HG02884 (cell line): ENCODE data around the gene TPM2.

Source experiments
- ATAC-seq: cut with Tn5 transposase; IDR thresholded peaks from one replicate; pipeline ENCODE4 v1.9.1; 2021; ENCODE audit warnings: mild to moderate bottlenecking, moderate library complexity; ENCODE audit not compliant: unreplicated experiment

The TPM2 gene

GRCh38 chr9:35718721-35719511 is 29.2 kb upstream of the TPM2 start:
- ATAC-seq = no peak

GRCh38 chr9:35717132-35717870 is 27.6 kb upstream of the TPM2 start:
- ATAC-seq = no peak

DNA sequence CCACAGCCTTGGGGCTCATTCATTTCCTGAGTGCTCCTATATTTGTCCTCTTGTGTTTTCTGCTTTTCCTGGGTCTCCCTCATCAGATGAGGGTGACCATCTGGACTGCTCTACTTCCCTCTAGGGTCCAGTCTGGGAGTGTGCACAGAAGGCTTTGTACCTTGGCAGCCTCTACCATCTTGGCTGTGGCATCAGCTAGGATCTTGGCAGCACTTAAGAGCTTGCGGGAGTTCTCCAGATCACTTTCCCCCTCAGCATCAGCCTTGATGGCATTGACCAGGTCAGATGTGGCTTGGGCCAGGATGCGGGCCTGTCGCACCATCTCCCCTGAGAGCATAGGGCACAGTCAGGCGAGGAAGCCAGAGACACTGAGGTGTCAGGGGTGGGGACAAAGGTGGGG is 26.5 kb upstream of the TPM2 start:
- ATAC-seq = no peak

DNA sequence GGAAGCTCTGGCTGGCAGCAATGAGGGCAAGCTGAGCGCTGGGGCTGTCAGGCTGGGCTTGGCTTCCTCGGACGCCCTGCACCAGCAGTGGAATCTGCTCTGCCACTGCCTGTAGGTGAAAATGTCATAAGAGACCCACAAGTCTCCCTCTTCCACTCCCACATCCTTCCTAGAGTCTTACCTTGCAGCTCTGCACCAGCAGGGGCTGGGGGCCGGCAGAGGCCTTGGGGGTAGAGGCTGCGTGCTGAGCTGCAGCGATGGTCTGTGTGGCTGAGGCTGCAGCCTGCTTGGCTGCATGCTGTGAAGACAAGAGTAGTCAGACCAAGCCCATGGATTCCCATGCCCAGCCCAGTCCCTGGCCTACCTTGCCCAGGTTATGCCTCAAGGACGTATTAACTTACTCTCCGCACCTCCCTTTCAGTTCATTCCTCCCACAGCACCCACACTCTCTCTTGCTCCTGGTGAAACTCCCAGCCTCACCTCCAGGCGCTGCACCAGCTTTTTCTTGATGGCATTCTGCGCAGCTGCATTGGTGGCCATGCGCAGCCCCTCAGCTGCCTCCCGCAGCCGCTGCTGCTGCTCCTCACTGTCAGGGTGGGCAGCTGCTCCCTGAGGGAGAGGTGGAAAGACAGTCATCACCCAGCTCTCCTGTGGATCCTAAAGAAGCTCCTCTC is 25.0 kb upstream of the TPM2 start:
- no peak for ATAC-seq

GRCh38 chr9:35714123-35714522 is 24.4 kb upstream of the TPM2 start:
- ATAC-seq = no peak

DNA sequence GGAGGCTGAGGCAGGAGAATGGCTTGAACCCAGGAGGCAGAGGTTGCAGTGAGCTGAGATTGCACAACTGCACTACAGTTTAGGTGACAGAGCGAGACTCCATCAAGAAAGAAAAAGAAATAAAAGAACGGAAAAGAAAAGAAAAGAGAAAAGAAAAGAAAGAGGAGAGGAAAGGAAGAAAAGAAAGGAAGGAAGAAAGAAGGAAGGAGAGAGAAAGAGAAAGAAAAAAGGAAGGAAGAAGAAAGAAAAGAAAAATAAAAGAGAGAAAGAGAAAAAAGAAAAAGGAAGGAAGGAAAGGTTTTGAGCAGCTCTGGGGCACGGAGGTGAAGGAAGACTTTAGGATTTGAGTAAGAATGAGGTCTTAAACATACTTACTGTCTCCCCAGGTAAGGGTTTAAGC is 23.9 kb upstream of the TPM2 start:
- no peak for ATAC-seq

GRCh38 chr9:35712762-35713400 is 23.2 kb upstream of the TPM2 start:
- no peak for ATAC-seq

GRCh38 chr9:35711501-35712428 is 22.0 kb upstream of the TPM2 start:
- no peak for ATAC-seq

DNA sequence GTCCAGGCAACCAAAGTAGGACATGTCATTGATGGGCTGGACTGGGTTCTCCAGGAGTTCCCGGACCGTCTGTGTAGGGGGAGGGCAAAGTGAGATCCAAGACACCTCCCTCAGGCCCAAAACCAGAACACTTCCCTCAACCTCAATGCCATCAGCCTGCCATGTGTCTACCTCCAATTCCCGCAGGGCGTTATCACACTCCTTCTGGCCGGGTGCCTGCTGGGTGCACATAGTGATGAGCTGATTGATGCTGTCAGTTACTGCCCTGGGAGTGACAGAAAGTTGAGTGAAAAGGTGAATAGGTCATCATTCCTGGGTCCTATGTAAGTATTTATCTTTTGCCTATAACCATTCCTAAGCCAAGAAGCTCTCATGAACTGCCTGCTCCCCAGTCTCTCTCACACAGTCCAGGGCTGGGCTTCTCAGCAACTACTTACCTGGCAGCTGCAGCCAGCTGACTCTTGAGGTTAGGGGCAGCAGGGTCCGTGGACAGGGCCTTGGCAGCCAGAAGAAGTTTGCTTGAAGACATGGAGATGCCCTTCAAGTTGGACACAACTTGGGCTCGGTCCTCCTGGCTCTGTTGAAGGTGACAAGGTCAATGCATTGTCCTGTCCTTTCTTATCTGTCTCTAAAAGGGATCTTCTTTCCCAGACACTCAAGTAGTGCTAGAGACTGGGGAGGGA is 21.2 kb upstream of the TPM2 start:
- ATAC-seq = no peak

- no peak for ATAC-seq
These were observed 18.4 kb upstream of the TPM2 start for GRCh38 chr9:35708146-35708545.

GRCh38 chr9:35706951-35707350 is 17.2 kb upstream of the TPM2 start:
- ATAC-seq = no peak

- no peak for ATAC-seq
These were observed 16.2 kb upstream of the TPM2 start for GRCh38 chr9:35705836-35706430.

- no peak for ATAC-seq
These were observed 15.6 kb upstream of the TPM2 start for GRCh38 chr9:35705372-35705771.

- no peak for ATAC-seq
These were observed 14.4 kb upstream of the TPM2 start for GRCh38 chr9:35703906-35704672.

GRCh38 chr9:35702696-35703095 is 13.0 kb upstream of the TPM2 start:
- ATAC-seq = no peak

GRCh38 chr9:35700942-35701341 is 11.2 kb upstream of the TPM2 start:
- ATAC-seq = no peak

GRCh38 chr9:35700031-35700430 is 10.3 kb upstream of the TPM2 start:
- no peak for ATAC-seq

- ATAC-seq = no peak
These were observed 8.5 kb upstream of the TPM2 start for GRCh38 chr9:35698231-35698630.

DNA sequence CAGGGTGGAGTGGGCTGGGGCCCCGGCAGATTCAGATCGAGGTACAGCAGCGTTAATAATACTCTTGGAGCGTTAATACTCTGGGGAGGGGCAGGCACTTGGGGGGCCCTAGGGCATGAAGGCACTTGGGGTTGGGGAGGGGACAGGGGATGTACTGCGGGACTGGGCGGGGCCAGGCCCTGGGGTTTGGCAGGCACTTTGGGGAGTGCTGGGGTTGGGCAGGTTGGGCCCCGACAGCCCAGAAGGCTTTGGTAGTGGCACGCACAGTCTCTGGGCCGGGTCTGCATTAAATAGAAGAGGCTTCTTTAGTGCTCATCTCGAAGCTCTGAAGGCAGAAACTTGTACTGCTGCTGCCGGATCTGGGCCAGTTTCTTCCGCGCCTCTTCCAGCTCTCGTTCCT is 7.8 kb upstream of the TPM2 start:
- ATAC-seq = no peak
